ENCODE data around the gene RAD17. TPM values are rescaled to one million over a fixed set of nuclear protein-coding genes. Genes with fewer than 3 reads are reported as not detected.

The RAD17 gene
- polyA plus RNA-seq, 1 donor from 2014 or later: 51.8 TPM

DNA sequence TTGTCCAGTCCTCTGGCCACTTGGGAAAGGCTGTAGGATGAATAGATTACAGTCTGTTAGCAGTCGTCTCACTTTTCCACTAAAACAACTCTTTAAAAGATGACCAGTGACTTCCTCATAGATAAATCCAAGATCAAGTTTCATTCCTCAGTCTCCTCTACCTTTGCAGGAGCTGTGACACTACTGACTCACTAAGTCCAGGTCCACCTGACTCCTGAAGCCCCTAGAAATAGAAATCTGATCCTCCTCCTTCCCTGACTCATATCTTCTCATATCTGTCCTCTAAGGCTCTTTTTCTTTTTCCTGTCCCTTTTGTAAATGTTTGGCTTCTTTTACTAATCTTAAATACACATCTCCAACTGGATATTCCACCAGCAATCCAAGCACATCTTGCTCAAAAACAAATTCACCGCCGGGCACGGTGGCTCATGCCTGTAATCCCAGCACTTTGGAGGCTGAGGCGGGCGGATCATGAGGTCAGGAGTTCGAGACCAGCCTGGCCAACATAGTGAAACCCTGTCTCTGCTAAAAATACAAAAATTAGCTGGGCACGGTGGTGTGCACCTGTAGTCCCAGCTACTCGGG lies 39.6 kb upstream of the RAD17 start:
- TF ChIP-seq TAF1 (IDR thresholded peaks at IDR 0.05; ENCODE audit: low read depth) (no peak), MXI1 (conservative IDR thresholded peaks at IDR 0.05; ENCODE audit: poor library complexity, severe bottlenecking) (no peak), POLR2AphosphoS5 (IDR thresholded peaks at IDR 0.05) (no peak), SMC3 (conservative IDR thresholded peaks at IDR 0.05; ENCODE audit: poor library complexity) (no peak), EP300 (conservative IDR thresholded peaks at IDR 0.05; ENCODE audit: poor library complexity, severe bottlenecking) (no peak), RAD21 (conservative IDR thresholded peaks at IDR 0.05) (no peak), EZH2 (IDR thresholded peaks at IDR 0.05; ENCODE audit: borderline replicate concordance, insufficient read depth, low read length, poor library complexity, severe bottlenecking) (no peak)
- TF ChIP-seq, protein P1, sequence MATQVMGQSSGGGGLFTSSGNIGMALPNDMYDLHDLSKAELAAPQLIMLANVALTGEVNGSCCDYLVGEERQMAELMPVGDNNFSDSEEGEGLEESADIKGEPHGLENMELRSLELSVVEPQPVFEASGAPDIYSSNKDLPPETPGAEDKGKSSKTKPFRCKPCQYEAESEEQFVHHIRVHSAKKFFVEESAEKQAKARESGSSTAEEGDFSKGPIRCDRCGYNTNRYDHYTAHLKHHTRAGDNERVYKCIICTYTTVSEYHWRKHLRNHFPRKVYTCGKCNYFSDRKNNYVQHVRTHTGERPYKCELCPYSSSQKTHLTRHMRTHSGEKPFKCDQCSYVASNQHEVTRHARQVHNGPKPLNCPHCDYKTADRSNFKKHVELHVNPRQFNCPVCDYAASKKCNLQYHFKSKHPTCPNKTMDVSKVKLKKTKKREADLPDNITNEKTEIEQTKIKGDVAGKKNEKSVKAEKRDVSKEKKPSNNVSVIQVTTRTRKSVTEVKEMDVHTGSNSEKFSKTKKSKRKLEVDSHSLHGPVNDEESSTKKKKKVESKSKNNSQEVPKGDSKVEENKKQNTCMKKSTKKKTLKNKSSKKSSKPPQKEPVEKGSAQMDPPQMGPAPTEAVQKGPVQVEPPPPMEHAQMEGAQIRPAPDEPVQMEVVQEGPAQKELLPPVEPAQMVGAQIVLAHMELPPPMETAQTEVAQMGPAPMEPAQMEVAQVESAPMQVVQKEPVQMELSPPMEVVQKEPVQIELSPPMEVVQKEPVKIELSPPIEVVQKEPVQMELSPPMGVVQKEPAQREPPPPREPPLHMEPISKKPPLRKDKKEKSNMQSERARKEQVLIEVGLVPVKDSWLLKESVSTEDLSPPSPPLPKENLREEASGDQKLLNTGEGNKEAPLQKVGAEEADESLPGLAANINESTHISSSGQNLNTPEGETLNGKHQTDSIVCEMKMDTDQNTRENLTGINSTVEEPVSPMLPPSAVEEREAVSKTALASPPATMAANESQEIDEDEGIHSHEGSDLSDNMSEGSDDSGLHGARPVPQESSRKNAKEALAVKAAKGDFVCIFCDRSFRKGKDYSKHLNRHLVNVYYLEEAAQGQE (IDR thresholded peaks at IDR 0.05; ENCODE audit: borderline replicate concordance): no peak
- TF ChIP-seq, protein P2, sequence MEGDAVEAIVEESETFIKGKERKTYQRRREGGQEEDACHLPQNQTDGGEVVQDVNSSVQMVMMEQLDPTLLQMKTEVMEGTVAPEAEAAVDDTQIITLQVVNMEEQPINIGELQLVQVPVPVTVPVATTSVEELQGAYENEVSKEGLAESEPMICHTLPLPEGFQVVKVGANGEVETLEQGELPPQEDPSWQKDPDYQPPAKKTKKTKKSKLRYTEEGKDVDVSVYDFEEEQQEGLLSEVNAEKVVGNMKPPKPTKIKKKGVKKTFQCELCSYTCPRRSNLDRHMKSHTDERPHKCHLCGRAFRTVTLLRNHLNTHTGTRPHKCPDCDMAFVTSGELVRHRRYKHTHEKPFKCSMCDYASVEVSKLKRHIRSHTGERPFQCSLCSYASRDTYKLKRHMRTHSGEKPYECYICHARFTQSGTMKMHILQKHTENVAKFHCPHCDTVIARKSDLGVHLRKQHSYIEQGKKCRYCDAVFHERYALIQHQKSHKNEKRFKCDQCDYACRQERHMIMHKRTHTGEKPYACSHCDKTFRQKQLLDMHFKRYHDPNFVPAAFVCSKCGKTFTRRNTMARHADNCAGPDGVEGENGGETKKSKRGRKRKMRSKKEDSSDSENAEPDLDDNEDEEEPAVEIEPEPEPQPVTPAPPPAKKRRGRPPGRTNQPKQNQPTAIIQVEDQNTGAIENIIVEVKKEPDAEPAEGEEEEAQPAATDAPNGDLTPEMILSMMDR (IDR thresholded peaks at IDR 0.05; ENCODE audit: poor library complexity, severe bottlenecking): no peak
- H3K4me2 ChIP-seq (ENCODE audit: low read length): no peak overlapping the region
- no peak overlapping the region for H3K9ac ChIP-seq (ENCODE audit: low read length)
- no peaks in the 10 kb centered on the region for H3K36me3 ChIP-seq (ENCODE audit: insufficient read depth, low read length)
- H4K20me1 ChIP-seq (ENCODE audit: insufficient read depth): no peaks in the 10 kb centered on the region
- H3F3A ChIP-seq (ENCODE audit: insufficient read depth, low read length, poor library complexity, severe bottlenecking): no peaks in the 10 kb centered on the region
- H3K4me3 ChIP-seq (ENCODE audit: low read length): no peak overlapping the region
- H2AFZ ChIP-seq (ENCODE audit: low read depth, low read length): no peak overlapping the region
- no peaks in the 10 kb centered on the region for H3K27me3 ChIP-seq (ENCODE audit: insufficient read depth, low read depth, low read length)
- no peaks in the 10 kb centered on the region for H3K79me2 ChIP-seq (replicated peaks; ENCODE audit: insufficient read depth, low read length)
- no peaks in the 10 kb centered on the region for H3K9me2 ChIP-seq (ENCODE audit: insufficient read depth, low read length)
- no peak overlapping the region for H3K27ac ChIP-seq (ENCODE audit: low read length)
- no peaks in the 10 kb centered on the region for H3K9me3 ChIP-seq (ENCODE audit: low read length)

GRCh38 chr5:69331528-69332445 lies 37.8 kb upstream of the RAD17 start:
- no peaks in the 10 kb centered on the region for H3K27me3 ChIP-seq (ENCODE audit: insufficient read depth, low read depth, low read length)
- H3K27ac ChIP-seq (ENCODE audit: low read length): no peak overlapping the region
- H3K79me2 ChIP-seq (replicated peaks; ENCODE audit: insufficient read depth, low read length): no peaks in the 10 kb centered on the region
- no peaks in the 10 kb centered on the region for H3K9me3 ChIP-seq (ENCODE audit: low read length)
- TF ChIP-seq, protein P1 (IDR thresholded peaks at IDR 0.05; ENCODE audit: borderline replicate concordance): no peak
- TF ChIP-seq TAF1 (IDR thresholded peaks at IDR 0.05; ENCODE audit: low read depth) (no peak), MXI1 (conservative IDR thresholded peaks at IDR 0.05; ENCODE audit: poor library complexity, severe bottlenecking) (no peak), EP300 (conservative IDR thresholded peaks at IDR 0.05; ENCODE audit: poor library complexity, severe bottlenecking) (no peak), RAD21 (conservative IDR thresholded peaks at IDR 0.05) (no peak), EZH2 (IDR thresholded peaks at IDR 0.05; ENCODE audit: borderline replicate concordance, insufficient read depth, low read length, poor library complexity, severe bottlenecking) (no peak), SMC3 (conservative IDR thresholded peaks at IDR 0.05; ENCODE audit: poor library complexity) (no peak), POLR2AphosphoS5 (IDR thresholded peaks at IDR 0.05) (no peak)
- TF ChIP-seq, protein P2 (IDR thresholded peaks at IDR 0.05; ENCODE audit: poor library complexity, severe bottlenecking): no peak
- no peaks in the 10 kb centered on the region for H3F3A ChIP-seq (ENCODE audit: insufficient read depth, low read length, poor library complexity, severe bottlenecking)
- H4K20me1 ChIP-seq (ENCODE audit: insufficient read depth): no peaks in the 10 kb centered on the region
- no peak overlapping the region for H3K4me2 ChIP-seq (ENCODE audit: low read length)
- H3K9me2 ChIP-seq (ENCODE audit: insufficient read depth, low read length): no peaks in the 10 kb centered on the region
- H3K9ac ChIP-seq (ENCODE audit: low read length): no peak overlapping the region
- H3K36me3 ChIP-seq (ENCODE audit: insufficient read depth, low read length): no peaks in the 10 kb centered on the region
- H2AFZ ChIP-seq (ENCODE audit: low read depth, low read length): no peak overlapping the region
- H3K4me3 ChIP-seq (ENCODE audit: low read length): peak overlapping the region; percentile 56

All from neural cell (in vitro differentiated cells).